HepG2 (cell line): Measurements from ENCODE around the gene IFITM10. TPM values are rescaled to one million over a fixed set of nuclear protein-coding genes. Genes with fewer than 3 reads are reported as not detected.

Source experiments
- CHD2 ChIP-seq: IDR thresholded peaks from 2 replicates; pipeline ENCODE4 v1.6.1; 2011; ENCODE audit warnings: low read depth, low read length, improper control_type of control experiment
- GATA4 ChIP-seq: sonication (generic); IDR thresholded peaks from 2 replicates; pipeline ENCODE4 v1.6.1; 2016; ENCODE audit warnings: antibody characterized with exemption, low read depth, borderline replicate concordance
- POLR2AphosphoS5 ChIP-seq: IDR thresholded peaks from 2 replicates; pipeline ENCODE4 v1.6.1; 2012; ENCODE audit warnings: low read depth, low read length
- TCF7L2 ChIP-seq: IDR thresholded peaks from 2 replicates; pipeline ENCODE4 v1.6.1; 2011; ENCODE audit warnings: mild to moderate bottlenecking, low read depth, low read length, moderate library complexity
- ZC3H4 ChIP-seq: sonication (generic); formaldehyde crosslinking; IDR thresholded peaks from 2 replicates; pipeline ENCODE4 v1.4.0; 2020; ENCODE audit warnings: missing genetic modification reagents, borderline replicate concordance
- ZNF766 ChIP-seq: sonication (generic); formaldehyde crosslinking; IDR thresholded peaks from 2 replicates; pipeline ENCODE4 v1.5.0; 2020; ENCODE audit warnings: missing genetic modification reagents, borderline replicate concordance
- polyA plus RNA-seq, 8 experiments: library from polyadenylated mRNA; depleted of rRNA in 3 of 8; stranded (reverse) in 7 of 8; unstranded in 1 of 8; fragments of >200 nt; fragmentation: Illumina TruSeq in 4 of 8; extraction: Trizol in 4 of 8; gene quantifications; 2 replicates each; pipeline versions ENCODE4 v1.2.1 to v1.2.3, GENCODE V29; 2011 to 2016; ENCODE audit warnings: low read depth in 4 of 8, missing spikeins in 1 of 8, mixed read lengths in 1 of 8; ENCODE audit not compliant: insufficient read depth in 1 of 8
- total RNA-seq, 5 experiments: library from RNA; depleted of rRNA; stranded (reverse); fragments of >200 nt; fragmentation: Illumina TruSeq; extraction: Trizol; gene quantifications; 2 replicates each; pipeline ENCODE4 v1.2.3, GENCODE V29; 2016; ENCODE audit warnings: low read depth in 1 of 5
- TF ChIP-seq, protein P1 (sequence below): sonication (generic); formaldehyde crosslinking; IDR thresholded peaks from 2 replicates; pipeline ENCODE4 v1.5.1; 2020; ENCODE audit warnings: missing genetic modification reagents, mild to moderate bottlenecking, borderline replicate concordance
- TF ChIP-seq, protein P2 (sequence below): sonication (generic); formaldehyde crosslinking; IDR thresholded peaks from 2 replicates; pipeline ENCODE4 v1.5.0; 2020; ENCODE audit warnings: mild to moderate bottlenecking, missing genetic modification reagents, borderline replicate concordance
- TF ChIP-seq, protein P3 (sequence below): sonication (generic); formaldehyde crosslinking; IDR thresholded peaks from 2 replicates; pipeline ENCODE4 v1.5.0; 2020; ENCODE audit warnings: missing genetic modification reagents
- TF ChIP-seq, protein P4 (sequence below): sonication (generic); formaldehyde crosslinking; IDR thresholded peaks from 2 replicates; pipeline ENCODE4 v1.5.0; 2020; ENCODE audit warnings: missing genetic modification reagents
- TF ChIP-seq, protein P5 (sequence below): sonication (generic); formaldehyde crosslinking; IDR thresholded peaks from one replicate; pipeline ENCODE4 v1.5.1; 2020; ENCODE audit warnings: mild to moderate bottlenecking, missing genetic modification reagents; ENCODE audit errors: not compliant biosample characterization

The IFITM10 gene
- total and polyA plus RNA-seq, 2 of the 13 experiments (the other 11 are each of a cell fraction or from before 2014, with no cell fraction given), result 0.09 to 0.13 TPM

DNA sequence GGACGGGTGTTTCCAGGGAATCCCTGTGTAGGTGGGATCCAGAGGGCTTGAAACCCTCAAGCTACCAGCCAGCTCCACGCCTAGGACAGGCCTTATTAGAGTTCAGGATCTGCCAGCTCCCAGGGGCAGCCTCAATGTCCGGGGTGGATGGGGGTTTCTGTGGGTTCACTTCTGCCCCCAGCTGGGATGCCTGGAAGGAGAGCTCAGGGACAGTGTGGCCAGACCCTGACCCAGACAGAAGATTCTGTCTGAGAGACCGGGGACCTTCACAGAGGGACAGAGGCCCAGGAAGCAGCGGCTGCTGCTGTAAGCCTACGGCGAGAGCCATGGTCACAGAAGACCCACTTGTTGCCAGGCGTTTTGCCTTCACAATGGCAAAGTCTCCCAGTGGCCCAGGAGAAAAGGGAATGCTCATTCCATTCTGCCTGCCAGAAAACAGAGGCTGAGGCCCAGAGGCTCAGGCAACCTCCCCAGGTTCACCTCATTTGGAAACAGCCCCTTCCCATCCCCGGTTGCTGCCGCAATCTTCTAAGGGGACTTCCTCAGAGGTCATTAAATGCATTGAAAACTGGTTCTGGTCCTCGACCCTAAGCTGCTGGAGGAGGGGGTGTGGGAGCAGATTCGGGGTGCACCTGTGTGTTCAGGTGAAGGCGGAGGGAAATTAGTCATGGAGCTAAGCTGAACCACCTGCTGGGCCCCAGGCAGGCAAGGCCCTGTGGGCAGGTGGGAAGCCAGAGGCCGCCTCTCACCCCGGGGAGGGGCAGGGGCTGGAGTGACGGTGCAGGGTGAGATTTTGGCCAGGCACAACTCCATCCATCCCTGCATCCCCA lies 58.3 kb downstream of the IFITM10 start (continued):
- TF ChIP-seq, protein P1, sequence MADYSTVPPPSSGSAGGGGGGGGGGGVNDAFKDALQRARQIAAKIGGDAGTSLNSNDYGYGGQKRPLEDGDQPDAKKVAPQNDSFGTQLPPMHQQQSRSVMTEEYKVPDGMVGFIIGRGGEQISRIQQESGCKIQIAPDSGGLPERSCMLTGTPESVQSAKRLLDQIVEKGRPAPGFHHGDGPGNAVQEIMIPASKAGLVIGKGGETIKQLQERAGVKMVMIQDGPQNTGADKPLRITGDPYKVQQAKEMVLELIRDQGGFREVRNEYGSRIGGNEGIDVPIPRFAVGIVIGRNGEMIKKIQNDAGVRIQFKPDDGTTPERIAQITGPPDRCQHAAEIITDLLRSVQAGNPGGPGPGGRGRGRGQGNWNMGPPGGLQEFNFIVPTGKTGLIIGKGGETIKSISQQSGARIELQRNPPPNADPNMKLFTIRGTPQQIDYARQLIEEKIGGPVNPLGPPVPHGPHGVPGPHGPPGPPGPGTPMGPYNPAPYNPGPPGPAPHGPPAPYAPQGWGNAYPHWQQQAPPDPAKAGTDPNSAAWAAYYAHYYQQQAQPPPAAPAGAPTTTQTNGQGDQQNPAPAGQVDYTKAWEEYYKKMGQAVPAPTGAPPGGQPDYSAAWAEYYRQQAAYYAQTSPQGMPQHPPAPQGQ, result no peak
- TF ChIP-seq, protein P2, sequence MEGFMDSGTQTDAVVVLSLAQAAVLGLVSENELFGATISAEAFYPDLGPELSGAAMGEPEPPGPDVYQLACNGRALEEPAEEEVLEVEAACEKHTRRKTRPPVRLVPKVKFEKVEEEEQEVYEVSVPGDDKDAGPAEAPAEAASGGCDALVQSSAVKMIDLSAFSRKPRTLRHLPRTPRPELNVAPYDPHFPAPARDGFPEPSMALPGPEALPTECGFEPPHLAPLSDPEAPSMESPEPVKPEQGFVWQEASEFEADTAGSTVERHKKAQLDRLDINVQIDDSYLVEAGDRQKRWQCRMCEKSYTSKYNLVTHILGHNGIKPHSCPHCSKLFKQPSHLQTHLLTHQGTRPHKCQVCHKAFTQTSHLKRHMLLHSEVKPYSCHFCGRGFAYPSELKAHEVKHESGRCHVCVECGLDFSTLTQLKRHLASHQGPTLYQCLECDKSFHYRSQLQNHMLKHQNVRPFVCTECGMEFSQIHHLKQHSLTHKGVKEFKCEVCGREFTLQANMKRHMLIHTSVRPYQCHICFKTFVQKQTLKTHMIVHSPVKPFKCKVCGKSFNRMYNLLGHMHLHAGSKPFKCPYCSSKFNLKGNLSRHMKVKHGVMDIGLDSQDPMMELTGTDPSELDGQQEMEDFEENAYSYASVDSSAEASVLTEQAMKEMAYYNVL (CRISPR knock-in tag), result no peak; the same call in 1 of the 2 replicates
- TF ChIP-seq ZNF766, result no peak
- 0 out of 2 replicates have a peak, but pooled peaks have one; percentile 6 for TF ChIP-seq GATA4
- 0 out of 2 replicates have a peak, but pooled peaks have one; percentile 15 for TF ChIP-seq ZC3H4
- no peak for TF ChIP-seq CHD2
- TF ChIP-seq, protein P3, sequence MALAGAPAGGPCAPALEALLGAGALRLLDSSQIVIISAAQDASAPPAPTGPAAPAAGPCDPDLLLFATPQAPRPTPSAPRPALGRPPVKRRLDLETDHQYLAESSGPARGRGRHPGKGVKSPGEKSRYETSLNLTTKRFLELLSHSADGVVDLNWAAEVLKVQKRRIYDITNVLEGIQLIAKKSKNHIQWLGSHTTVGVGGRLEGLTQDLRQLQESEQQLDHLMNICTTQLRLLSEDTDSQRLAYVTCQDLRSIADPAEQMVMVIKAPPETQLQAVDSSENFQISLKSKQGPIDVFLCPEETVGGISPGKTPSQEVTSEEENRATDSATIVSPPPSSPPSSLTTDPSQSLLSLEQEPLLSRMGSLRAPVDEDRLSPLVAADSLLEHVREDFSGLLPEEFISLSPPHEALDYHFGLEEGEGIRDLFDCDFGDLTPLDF (CRISPR knock-in tag), result no peak
- TF ChIP-seq, protein P4, sequence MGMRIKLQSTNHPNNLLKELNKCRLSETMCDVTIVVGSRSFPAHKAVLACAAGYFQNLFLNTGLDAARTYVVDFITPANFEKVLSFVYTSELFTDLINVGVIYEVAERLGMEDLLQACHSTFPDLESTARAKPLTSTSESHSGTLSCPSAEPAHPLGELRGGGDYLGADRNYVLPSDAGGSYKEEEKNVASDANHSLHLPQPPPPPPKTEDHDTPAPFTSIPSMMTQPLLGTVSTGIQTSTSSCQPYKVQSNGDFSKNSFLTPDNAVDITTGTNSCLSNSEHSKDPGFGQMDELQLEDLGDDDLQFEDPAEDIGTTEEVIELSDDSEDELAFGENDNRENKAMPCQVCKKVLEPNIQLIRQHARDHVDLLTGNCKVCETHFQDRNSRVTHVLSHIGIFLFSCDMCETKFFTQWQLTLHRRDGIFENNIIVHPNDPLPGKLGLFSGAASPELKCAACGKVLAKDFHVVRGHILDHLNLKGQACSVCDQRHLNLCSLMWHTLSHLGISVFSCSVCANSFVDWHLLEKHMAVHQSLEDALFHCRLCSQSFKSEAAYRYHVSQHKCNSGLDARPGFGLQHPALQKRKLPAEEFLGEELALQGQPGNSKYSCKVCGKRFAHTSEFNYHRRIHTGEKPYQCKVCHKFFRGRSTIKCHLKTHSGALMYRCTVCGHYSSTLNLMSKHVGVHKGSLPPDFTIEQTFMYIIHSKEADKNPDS, result no peak
- no peak for TF ChIP-seq TCF7L2
- TF ChIP-seq, protein P5, sequence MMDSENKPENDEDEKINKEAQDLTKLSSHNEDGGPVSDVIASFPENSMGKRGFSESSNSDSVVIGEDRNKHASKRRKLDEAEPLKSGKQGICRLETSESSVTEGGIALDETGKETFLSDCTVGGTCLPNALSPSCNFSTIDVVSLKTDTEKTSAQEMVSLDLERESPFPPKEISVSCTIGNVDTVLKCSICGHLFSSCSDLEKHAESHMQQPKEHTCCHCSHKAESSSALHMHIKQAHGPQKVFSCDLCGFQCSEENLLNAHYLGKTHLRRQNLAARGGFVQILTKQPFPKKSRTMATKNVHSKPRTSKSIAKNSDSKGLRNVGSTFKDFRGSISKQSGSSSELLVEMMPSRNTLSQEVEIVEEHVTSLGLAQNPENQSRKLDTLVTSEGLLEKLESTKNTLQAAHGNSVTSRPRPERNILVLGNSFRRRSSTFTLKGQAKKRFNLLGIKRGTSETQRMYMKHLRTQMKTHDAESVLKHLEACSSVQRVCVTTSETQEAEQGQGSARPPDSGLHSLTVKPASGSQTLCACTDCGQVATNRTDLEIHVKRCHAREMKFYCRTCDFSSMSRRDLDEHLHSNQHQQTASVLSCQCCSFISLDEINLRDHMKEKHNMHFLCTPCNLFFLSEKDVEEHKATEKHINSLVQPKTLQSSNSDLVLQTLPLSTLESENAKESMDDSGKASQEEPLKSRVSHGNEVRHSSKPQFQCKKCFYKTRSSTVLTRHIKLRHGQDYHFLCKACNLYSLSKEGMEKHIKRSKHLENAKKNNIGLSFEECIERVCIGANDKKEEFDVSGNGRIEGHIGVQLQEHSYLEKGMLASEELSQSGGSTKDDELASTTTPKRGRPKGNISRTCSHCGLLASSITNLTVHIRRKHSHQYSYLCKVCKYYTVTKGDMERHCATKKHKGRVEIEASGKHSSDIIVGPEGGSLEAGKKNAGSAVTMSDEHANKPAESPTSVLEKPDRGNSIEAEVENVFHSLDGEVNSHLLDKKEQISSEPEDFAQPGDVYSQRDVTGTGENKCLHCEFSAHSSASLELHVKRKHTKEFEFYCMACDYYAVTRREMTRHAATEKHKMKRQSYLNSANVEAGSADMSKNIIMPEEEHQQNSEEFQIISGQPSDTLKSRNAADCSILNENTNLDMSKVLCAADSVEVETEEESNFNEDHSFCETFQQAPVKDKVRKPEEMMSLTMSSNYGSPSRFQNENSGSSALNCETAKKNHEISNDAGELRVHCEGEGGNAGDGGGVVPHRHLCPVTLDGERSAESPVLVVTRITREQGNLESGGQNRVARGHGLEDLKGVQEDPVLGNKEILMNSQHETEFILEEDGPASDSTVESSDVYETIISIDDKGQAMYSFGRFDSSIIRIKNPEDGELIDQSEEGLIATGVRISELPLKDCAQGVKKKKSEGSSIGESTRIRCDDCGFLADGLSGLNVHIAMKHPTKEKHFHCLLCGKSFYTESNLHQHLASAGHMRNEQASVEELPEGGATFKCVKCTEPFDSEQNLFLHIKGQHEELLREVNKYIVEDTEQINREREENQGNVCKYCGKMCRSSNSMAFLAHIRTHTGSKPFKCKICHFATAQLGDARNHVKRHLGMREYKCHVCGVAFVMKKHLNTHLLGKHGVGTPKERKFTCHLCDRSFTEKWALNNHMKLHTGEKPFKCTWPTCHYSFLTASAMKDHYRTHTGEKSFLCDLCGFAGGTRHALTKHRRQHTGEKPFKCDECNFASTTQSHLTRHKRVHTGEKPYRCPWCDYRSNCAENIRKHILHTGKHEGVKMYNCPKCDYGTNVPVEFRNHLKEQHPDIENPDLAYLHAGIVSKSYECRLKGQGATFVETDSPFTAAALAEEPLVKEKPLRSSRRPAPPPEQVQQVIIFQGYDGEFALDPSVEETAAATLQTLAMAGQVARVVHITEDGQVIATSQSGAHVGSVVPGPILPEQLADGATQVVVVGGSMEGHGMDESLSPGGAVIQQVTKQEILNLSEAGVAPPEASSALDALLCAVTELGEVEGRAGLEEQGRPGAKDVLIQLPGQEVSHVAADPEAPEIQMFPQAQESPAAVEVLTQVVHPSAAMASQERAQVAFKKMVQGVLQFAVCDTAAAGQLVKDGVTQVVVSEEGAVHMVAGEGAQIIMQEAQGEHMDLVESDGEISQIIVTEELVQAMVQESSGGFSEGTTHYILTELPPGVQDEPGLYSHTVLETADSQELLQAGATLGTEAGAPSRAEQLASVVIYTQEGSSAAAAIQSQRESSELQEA (CRISPR knock-in tag), result no peak
- TF ChIP-seq POLR2AphosphoS5, result peak; percentile 28; the same call in 1 of the 2 replicates
